PC-3 (cell line): Measurements from ENCODE around the gene CIAO3.

Experiments
- CTCF ChIP-seq: fragments of 300-600 bp; sonication (generic); conservative IDR thresholded peaks from 2 replicates; pipeline ENCODE4 v1.5.1; 2017; ENCODE audit warnings: antibody characterized with exemption, low read depth, mild to moderate bottlenecking, low read length
- EZH2 ChIP-seq: fragments of 300-600 bp; sonication (generic); IDR thresholded peaks from one replicate; pipeline ENCODE4 v1.6.1; 2017; ENCODE audit warnings: antibody characterized with exemption, mild to moderate bottlenecking, low read length; ENCODE audit not compliant: unreplicated experiment

GRCh38 chr16:686459-687260 is 54.1 kb downstream of the CIAO3 start:
- TF ChIP-seq CTCF, result no peak
- TF ChIP-seq EZH2, result no peak
